Endothelial cell (in vitro differentiated cells): ENCODE measurements around the gene OTOF. TPM values are rescaled to one million over a fixed set of nuclear protein-coding genes. Genes with fewer than 3 reads are reported as not detected.

Source experiments
- DNase-seq: peaks from one replicate; pipeline ENCODE4 v3.0.0; 2021; ENCODE audit warnings: low spot score
- H3K27ac Mint-ChIP-seq: one replicate; pipeline ENCODE4 v1.8.0; 2021; ENCODE audit warnings: mixed read lengths, inconsistent platforms; ENCODE audit not compliant: unreplicated experiment
- H3K27me3 Mint-ChIP-seq: one replicate; pipeline ENCODE4 v1.8.0; 2021; ENCODE audit warnings: mild to moderate bottlenecking, moderate library complexity, mixed read lengths, inconsistent platforms; ENCODE audit not compliant: unreplicated experiment
- H3K36me3 Mint-ChIP-seq: one replicate; pipeline ENCODE4 v1.8.0; 2021; ENCODE audit warnings: mild to moderate bottlenecking, low read depth, mixed read lengths, inconsistent platforms; ENCODE audit not compliant: unreplicated experiment
- H3K4me1 Mint-ChIP-seq: one replicate; pipeline ENCODE4 v1.8.0; 2021; ENCODE audit warnings: mild to moderate bottlenecking, mixed read lengths, inconsistent platforms; ENCODE audit not compliant: unreplicated experiment
- H3K4me3 Mint-ChIP-seq: one replicate; pipeline ENCODE4 v1.8.0; 2021; ENCODE audit warnings: mild to moderate bottlenecking, mixed read lengths, inconsistent platforms; ENCODE audit not compliant: unreplicated experiment
- H3K9me3 Mint-ChIP-seq: one replicate; pipeline ENCODE4 v1.8.0; 2021; ENCODE audit warnings: mixed read lengths, inconsistent platforms; ENCODE audit not compliant: unreplicated experiment
- CTCF ChIP-seq: fragments of 200-600 bp; sonication (generic); IDR thresholded peaks from one replicate; pipeline ENCODE4 v1.5.0; 2021; ENCODE audit warnings: antibody characterized with exemption; ENCODE audit not compliant: unreplicated experiment
- total RNA-seq: library from RNA; stranded (reverse); fragmentation: NEBNext Ultra II Directional; extraction: Animal tissue kit (Norgen Biotek cat#: 25700); gene quantifications from one replicate; pipeline ENCODE4 v1.2.1, GENCODE V29; 2021; ENCODE audit not compliant: unreplicated experiment

OTOF gene
- total RNA-seq, 1 donor from 2014 or later, result 0.13 TPM

GRCh38 chr2:26516781-26517180 lies 38.9 kb upstream of the OTOF start:
- DNase-seq, result no peak
- TF ChIP-seq CTCF, result no peak
- H3K4me3 Mint-ChIP-seq, result no peak overlapping the region
- H3K4me1 Mint-ChIP-seq, result peaks cover 26% of the 10 kb centered on the region
- H3K9me3 Mint-ChIP-seq, result no peaks in the 10 kb centered on the region
- no peaks in the 10 kb centered on the region for H3K36me3 Mint-ChIP-seq
- H3K27me3 Mint-ChIP-seq, result peaks cover 5% of the 10 kb centered on the region
- no peak overlapping the region for H3K27ac Mint-ChIP-seq

GRCh38 chr2:26516246-26516645 lies 38.3 kb upstream of the OTOF start:
- TF ChIP-seq CTCF, result no peak
- Mint-ChIP-seq H3K9me3 (no peaks in the 10 kb centered on the region), H3K4me1 (peaks cover 23% of the 10 kb centered on the region), H3K4me3 (no peak overlapping the region), H3K27me3 (peaks cover 5% of the 10 kb centered on the region), H3K36me3 (no peaks in the 10 kb centered on the region), H3K27ac (no peak overlapping the region)
- no peak for DNase-seq

- Mint-ChIP-seq H3K27ac (no peak overlapping the region), H3K4me3 (no peak overlapping the region), H3K9me3 (no peaks in the 10 kb centered on the region), H3K36me3 (no peaks in the 10 kb centered on the region), H3K27me3 (peaks cover 5% of the 10 kb centered on the region), H3K4me1 (peaks cover 19% of the 10 kb centered on the region)
- DNase-seq, result no peak
- no peak for TF ChIP-seq CTCF
Observed at GRCh38 chr2:26515771-26516170, 37.8 kb upstream of the OTOF start.

GRCh38 chr2:26514045-26514444 lies 36.1 kb upstream of the OTOF start:
- H3K36me3 Mint-ChIP-seq, result no peaks in the 10 kb centered on the region
- no peaks in the 10 kb centered on the region for H3K9me3 Mint-ChIP-seq
- no peak overlapping the region for H3K4me3 Mint-ChIP-seq
- DNase-seq, result no peak
- TF ChIP-seq CTCF, result no peak
- H3K27me3 Mint-ChIP-seq, result peaks cover 5% of the 10 kb centered on the region
- no peak overlapping the region for H3K27ac Mint-ChIP-seq
- H3K4me1 Mint-ChIP-seq, result peaks cover 3% of the 10 kb centered on the region

- Mint-ChIP-seq H3K9me3 (no peaks in the 10 kb centered on the region), H3K4me3 (no peak overlapping the region), H3K4me1 (peaks cover 3% of the 10 kb centered on the region), H3K36me3 (no peaks in the 10 kb centered on the region), H3K27ac (no peak overlapping the region), H3K27me3 (peaks cover 5% of the 10 kb centered on the region)
- no peak for DNase-seq
- no peak for TF ChIP-seq CTCF
Observed at GRCh38 chr2:26513261-26513660, 35.3 kb upstream of the OTOF start.
